Measurements from ENCODE around the gene CDK1. TPM values are rescaled to one million over a fixed set of nuclear protein-coding genes. Genes with fewer than 3 reads are reported as not detected.

The CDK1 gene
- total and polyA plus RNA-seq, 2 of the 8 experiments (the other 6 are each of a cell fraction or from before 2014, with no cell fraction given): 29.4 to 111 TPM

- Histone ChIP-seq H3K79me2 (ENCODE audit: control insufficient read depth in 1 of 2, insufficient read depth in 2 of 2, low read length in 2 of 2) (no peaks in the 10 kb centered on the region), H4K91ac (replicated peaks; ENCODE audit: insufficient read length, low read length) (no peak overlapping the region), H3K23me2 (ENCODE audit: low read depth, low read length) (no peaks in the 10 kb centered on the region), H2AK5ac (ENCODE audit: low read depth, low read length) (no peak overlapping the region), H2BK12ac (ENCODE audit: low read depth, low read length) (no peak overlapping the region; the same call in 1 of the 2 replicates), H3K27ac (ENCODE audit: low read depth, low read length) (no peak overlapping the region), H3K9me3 (ENCODE audit: insufficient read depth in 2 of 2, low read depth in 1 of 2, low read length in 1 of 2) (no peaks in the 10 kb centered on the region), H3K4ac (replicated peaks; ENCODE audit: insufficient read length, low read depth, low read length) (no peak overlapping the region), H3K27me3 (replicated peaks in 1 of 4; ENCODE audit: control insufficient read depth in 3 of 4, extremely low read depth in 1 of 4, insufficient read depth in 3 of 4, low read length in 3 of 4) (no peaks in the 10 kb centered on the region), H2AFZ (ENCODE audit: low read length) (0 out of 2 replicates have a peak overlapping the region, but pooled peaks have one; percentile 57), H2BK5ac (ENCODE audit: low read depth, low read length) (no peak overlapping the region), H3K9ac (replicated peaks in 1 of 4; ENCODE audit: extremely low read depth in 1 of 4, low read depth in 3 of 4, low read length in 3 of 4) (no peak overlapping the region), H3K23ac (ENCODE audit: insufficient read length) (no peak overlapping the region), H3K14ac (ENCODE audit: insufficient read length) (no peak overlapping the region), H2BK20ac (ENCODE audit: low read length) (no peak overlapping the region), H2BK120ac (replicated peaks; ENCODE audit: low read depth, low read length) (no peak overlapping the region), H3K79me1 (ENCODE audit: low read depth, low read length) (no peaks in the 10 kb centered on the region), H3K4me1 (replicated peaks in 1 of 4; ENCODE audit: control insufficient read depth in 3 of 4, insufficient read depth in 4 of 4, low read length in 3 of 4) (peaks cover 0 to 5% (median 4%) of the 10 kb centered on the region in 4 experiments; a peak in 3 of 7 replicates), H4K20me1 (replicated peaks in 1 of 2; ENCODE audit: control insufficient read depth in 1 of 2, insufficient read depth in 2 of 2, low read length in 2 of 2) (no peaks in the 10 kb centered on the region), H4K5ac (ENCODE audit: insufficient read length, low read depth, low read length) (no peak overlapping the region), H3K4me3 (ENCODE audit: extremely low read depth in 1 of 4, insufficient read depth in 2 of 4, low read depth in 3 of 4, low read length in 4 of 4) (no peak overlapping the region), H3K56ac (replicated peaks; ENCODE audit: insufficient read length, low read depth, low read length) (no peak overlapping the region), H3K36me3 (ENCODE audit: control insufficient read depth in 2 of 4, insufficient read depth in 4 of 4, low read length in 3 of 4) (no peaks in the 10 kb centered on the region), H4K8ac (ENCODE audit: extremely low read depth, insufficient read depth, low read length) (no peak overlapping the region), H3K4me2 (ENCODE audit: insufficient read depth in 1 of 2, low read depth in 2 of 2, low read length in 2 of 2) (peak overlapping the region; percentile 9 to 18; a peak in 2 of 4 replicates), H3K18ac (ENCODE audit: extremely low read depth, low read length) (no peak overlapping the region; the same call in 1 of the 2 replicates), H2BK15ac (ENCODE audit: low read length) (no peak overlapping the region)
- no peak for FAIRE-seq
- TF ChIP-seq ATF2 (IDR thresholded peaks at IDR 0.05; ENCODE audit: low read length) (no peak), YY1 (IDR thresholded peaks at IDR 0.05; ENCODE audit: low read depth, low read length) (0 out of 2 replicates have a peak, but pooled peaks have one; percentile 24)
- ChIA-PET POLR2A (ENCODE audit: partially characterized antibody) (no interaction called here), CTCF (ENCODE audit: partially characterized antibody) (no interaction called here)
- DNase-seq (ENCODE audit: low read depth in 1 of 2, low spot score in 2 of 2): no peak
- 98% methylated on average over 3 of the region's 3 CpGs; no CpG with 5 or more reads in 1 of the 2 experiments for WGBS, 2 experiments (ENCODE audit: extremely low coverage in 1 of 2, insufficient coverage in 1 of 2, insufficient read length in 1 of 2, insufficient replicate concordance in 2 of 2, low coverage in 1 of 2, low lambda C conversion rate in 2 of 2, missing lambda C conversion rate in 1 of 2)
Measured at GRCh38 chr10:60742512-60742911, 35.8 kb upstream of the CDK1 start.

Data from H1 (cell line).